ENCODE data around the gene SFXN4. TPM values are rescaled to one million over a fixed set of nuclear protein-coding genes. Genes with fewer than 3 reads are reported as not detected.
A peak's percentile ranks its signal among the peaks of the same experiment; 100 is the strongest.

The SFXN4 gene
- total and polyA plus RNA-seq, 9 of the 15 experiments (the other 6 are each of a cell fraction or from before 2014, with no cell fraction given) = 40.1 to 97.8 (median 54.5) TPM

DNA sequence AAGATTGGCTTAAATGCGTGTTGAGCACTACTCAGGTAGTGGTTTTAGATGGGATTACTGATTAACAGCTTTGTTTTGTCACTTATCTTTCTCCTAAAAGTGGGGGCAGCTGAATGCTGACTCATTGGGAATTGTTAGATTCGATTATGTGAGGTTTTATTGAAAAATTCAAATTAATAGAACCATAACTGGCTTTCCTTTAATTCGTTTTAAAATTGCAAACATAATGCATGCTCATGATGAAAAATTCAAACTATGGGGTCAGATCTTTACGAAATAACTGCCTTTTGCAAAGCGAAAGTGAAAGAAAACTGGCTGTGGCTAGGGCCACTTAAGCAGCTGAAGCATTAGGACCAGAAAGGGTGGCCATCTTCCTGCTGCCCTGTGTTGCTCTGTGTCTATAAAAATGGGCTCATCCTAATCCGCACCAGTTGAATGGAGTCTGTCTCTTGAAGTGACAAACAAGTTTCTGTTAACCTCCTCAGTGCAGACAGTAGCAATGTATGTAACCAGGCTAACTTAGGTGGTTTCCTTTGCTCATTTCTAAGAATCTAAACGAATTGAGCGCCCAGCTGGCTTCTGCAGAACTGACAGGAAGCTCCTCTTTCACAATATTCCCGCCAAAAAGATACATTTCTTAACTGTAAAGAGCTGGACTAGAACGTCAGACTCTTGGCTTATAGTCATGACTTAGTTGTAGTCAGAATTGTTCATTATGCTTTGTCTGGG, 33.8 kb downstream of the SFXN4 start (continued):
- TF ChIP-seq, protein P1, sequence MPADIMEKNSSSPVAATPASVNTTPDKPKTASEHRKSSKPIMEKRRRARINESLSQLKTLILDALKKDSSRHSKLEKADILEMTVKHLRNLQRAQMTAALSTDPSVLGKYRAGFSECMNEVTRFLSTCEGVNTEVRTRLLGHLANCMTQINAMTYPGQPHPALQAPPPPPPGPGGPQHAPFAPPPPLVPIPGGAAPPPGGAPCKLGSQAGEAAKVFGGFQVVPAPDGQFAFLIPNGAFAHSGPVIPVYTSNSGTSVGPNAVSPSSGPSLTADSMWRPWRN (IDR thresholded peaks at IDR 0.05; ENCODE audit: low read depth) = no peak
- TF ChIP-seq NR2F6 (CRISPR knock-in tag; IDR thresholded peaks at IDR 0.05) (no peak), NR2C1 (IDR thresholded peaks at IDR 0.05) (no peak), NR2C1 (tag; IDR thresholded peaks at IDR 0.05) (0 out of 2 replicates have a peak, but pooled peaks have one; percentile 4), L3MBTL2 (IDR thresholded peaks at IDR 0.05) (peak; percentile 2; the same call in 1 of the 2 replicates), ETV1 (tag; conservative IDR thresholded peaks at IDR 0.05; ENCODE audit: low read depth) (peak; percentile 33), SRF (CRISPR knock-in tag; IDR thresholded peaks at IDR 0.05) (no peak), RFX5 (IDR thresholded peaks at IDR 0.05; ENCODE audit: low read depth, low read length) (no peak), RAD21 (CRISPR knock-in tag; conservative IDR thresholded peaks at IDR 0.05 in 1 of 2, IDR thresholded peaks at IDR 0.05 in 1 of 2) (no peak)
- TF ChIP-seq, protein P2, sequence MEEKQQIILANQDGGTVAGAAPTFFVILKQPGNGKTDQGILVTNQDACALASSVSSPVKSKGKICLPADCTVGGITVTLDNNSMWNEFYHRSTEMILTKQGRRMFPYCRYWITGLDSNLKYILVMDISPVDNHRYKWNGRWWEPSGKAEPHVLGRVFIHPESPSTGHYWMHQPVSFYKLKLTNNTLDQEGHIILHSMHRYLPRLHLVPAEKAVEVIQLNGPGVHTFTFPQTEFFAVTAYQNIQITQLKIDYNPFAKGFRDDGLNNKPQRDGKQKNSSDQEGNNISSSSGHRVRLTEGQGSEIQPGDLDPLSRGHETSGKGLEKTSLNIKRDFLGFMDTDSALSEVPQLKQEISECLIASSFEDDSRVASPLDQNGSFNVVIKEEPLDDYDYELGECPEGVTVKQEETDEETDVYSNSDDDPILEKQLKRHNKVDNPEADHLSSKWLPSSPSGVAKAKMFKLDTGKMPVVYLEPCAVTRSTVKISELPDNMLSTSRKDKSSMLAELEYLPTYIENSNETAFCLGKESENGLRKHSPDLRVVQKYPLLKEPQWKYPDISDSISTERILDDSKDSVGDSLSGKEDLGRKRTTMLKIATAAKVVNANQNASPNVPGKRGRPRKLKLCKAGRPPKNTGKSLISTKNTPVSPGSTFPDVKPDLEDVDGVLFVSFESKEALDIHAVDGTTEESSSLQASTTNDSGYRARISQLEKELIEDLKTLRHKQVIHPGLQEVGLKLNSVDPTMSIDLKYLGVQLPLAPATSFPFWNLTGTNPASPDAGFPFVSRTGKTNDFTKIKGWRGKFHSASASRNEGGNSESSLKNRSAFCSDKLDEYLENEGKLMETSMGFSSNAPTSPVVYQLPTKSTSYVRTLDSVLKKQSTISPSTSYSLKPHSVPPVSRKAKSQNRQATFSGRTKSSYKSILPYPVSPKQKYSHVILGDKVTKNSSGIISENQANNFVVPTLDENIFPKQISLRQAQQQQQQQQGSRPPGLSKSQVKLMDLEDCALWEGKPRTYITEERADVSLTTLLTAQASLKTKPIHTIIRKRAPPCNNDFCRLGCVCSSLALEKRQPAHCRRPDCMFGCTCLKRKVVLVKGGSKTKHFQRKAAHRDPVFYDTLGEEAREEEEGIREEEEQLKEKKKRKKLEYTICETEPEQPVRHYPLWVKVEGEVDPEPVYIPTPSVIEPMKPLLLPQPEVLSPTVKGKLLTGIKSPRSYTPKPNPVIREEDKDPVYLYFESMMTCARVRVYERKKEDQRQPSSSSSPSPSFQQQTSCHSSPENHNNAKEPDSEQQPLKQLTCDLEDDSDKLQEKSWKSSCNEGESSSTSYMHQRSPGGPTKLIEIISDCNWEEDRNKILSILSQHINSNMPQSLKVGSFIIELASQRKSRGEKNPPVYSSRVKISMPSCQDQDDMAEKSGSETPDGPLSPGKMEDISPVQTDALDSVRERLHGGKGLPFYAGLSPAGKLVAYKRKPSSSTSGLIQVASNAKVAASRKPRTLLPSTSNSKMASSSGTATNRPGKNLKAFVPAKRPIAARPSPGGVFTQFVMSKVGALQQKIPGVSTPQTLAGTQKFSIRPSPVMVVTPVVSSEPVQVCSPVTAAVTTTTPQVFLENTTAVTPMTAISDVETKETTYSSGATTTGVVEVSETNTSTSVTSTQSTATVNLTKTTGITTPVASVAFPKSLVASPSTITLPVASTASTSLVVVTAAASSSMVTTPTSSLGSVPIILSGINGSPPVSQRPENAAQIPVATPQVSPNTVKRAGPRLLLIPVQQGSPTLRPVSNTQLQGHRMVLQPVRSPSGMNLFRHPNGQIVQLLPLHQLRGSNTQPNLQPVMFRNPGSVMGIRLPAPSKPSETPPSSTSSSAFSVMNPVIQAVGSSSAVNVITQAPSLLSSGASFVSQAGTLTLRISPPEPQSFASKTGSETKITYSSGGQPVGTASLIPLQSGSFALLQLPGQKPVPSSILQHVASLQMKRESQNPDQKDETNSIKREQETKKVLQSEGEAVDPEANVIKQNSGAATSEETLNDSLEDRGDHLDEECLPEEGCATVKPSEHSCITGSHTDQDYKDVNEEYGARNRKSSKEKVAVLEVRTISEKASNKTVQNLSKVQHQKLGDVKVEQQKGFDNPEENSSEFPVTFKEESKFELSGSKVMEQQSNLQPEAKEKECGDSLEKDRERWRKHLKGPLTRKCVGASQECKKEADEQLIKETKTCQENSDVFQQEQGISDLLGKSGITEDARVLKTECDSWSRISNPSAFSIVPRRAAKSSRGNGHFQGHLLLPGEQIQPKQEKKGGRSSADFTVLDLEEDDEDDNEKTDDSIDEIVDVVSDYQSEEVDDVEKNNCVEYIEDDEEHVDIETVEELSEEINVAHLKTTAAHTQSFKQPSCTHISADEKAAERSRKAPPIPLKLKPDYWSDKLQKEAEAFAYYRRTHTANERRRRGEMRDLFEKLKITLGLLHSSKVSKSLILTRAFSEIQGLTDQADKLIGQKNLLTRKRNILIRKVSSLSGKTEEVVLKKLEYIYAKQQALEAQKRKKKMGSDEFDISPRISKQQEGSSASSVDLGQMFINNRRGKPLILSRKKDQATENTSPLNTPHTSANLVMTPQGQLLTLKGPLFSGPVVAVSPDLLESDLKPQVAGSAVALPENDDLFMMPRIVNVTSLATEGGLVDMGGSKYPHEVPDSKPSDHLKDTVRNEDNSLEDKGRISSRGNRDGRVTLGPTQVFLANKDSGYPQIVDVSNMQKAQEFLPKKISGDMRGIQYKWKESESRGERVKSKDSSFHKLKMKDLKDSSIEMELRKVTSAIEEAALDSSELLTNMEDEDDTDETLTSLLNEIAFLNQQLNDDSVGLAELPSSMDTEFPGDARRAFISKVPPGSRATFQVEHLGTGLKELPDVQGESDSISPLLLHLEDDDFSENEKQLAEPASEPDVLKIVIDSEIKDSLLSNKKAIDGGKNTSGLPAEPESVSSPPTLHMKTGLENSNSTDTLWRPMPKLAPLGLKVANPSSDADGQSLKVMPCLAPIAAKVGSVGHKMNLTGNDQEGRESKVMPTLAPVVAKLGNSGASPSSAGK (IDR thresholded peaks at IDR 0.05) = no peak; the same call in 1 of the 2 replicates
- TF ChIP-seq, protein P3, sequence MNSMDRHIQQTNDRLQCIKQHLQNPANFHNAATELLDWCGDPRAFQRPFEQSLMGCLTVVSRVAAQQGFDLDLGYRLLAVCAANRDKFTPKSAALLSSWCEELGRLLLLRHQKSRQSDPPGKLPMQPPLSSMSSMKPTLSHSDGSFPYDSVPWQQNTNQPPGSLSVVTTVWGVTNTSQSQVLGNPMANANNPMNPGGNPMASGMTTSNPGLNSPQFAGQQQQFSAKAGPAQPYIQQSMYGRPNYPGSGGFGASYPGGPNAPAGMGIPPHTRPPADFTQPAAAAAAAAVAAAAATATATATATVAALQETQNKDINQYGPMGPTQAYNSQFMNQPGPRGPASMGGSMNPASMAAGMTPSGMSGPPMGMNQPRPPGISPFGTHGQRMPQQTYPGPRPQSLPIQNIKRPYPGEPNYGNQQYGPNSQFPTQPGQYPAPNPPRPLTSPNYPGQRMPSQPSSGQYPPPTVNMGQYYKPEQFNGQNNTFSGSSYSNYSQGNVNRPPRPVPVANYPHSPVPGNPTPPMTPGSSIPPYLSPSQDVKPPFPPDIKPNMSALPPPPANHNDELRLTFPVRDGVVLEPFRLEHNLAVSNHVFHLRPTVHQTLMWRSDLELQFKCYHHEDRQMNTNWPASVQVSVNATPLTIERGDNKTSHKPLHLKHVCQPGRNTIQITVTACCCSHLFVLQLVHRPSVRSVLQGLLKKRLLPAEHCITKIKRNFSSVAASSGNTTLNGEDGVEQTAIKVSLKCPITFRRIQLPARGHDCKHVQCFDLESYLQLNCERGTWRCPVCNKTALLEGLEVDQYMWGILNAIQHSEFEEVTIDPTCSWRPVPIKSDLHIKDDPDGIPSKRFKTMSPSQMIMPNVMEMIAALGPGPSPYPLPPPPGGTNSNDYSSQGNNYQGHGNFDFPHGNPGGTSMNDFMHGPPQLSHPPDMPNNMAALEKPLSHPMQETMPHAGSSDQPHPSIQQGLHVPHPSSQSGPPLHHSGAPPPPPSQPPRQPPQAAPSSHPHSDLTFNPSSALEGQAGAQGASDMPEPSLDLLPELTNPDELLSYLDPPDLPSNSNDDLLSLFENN (IDR thresholded peaks at IDR 0.05; ENCODE audit: low read depth in 2 of 2, low read length in 2 of 2) = no peak
